HEK293T (cell line): ENCODE measurements around the gene MYL10.
"Not testable (repeated sequence)": the region's sequence is repeated elsewhere in the genome, so short reads cannot be mapped to it uniquely, and the experiment has no call there.

ENCODE experiments used
- CTCF ChIA-PET: fragments of 350-600 bp; formaldehyde crosslinking; extraction: SDS; loops from one replicate; lab custom pipeline; 2021; ENCODE audit warnings: antibody characterized with exemption, inconsistent platforms; lab: Yijun Ruan, JAX
- POLR2A ChIA-PET: fragments of 350-600 bp; formaldehyde crosslinking; extraction: SDS; loops from one replicate; lab custom pipeline; 2020; ENCODE audit warnings: antibody characterized with exemption, inconsistent platforms; lab: Yijun Ruan, JAX
- DNase-seq: peaks from one replicate; pipeline ENCODE4 v3.0.0; 2012; ENCODE audit warnings: mixed read lengths; ENCODE audit errors: extremely low spot score
- ARNT ChIP-seq: fragments of 450-650 bp; IDR thresholded peaks from 2 replicates; pipeline ENCODE4 v1.6.1; 2017; ENCODE audit warnings: mild to moderate bottlenecking
- BHLHE40 ChIP-seq: fragments of 450-650 bp; IDR thresholded peaks from 2 replicates; pipeline ENCODE4 v1.6.1; 2016; ENCODE audit warnings: mild to moderate bottlenecking, moderate library complexity, borderline replicate concordance
- CTBP1 ChIP-seq: fragments of 450-650 bp; IDR thresholded peaks from 2 replicates; pipeline ENCODE4 v1.6.1; 2016; ENCODE audit warnings: borderline replicate concordance
- ELF4 ChIP-seq: fragments of 450-650 bp; IDR thresholded peaks from 2 replicates; pipeline ENCODE4 v1.6.1; 2017; ENCODE audit warnings: antibody characterized with exemption
- FOXA1 ChIP-seq: fragments of 450-650 bp; IDR thresholded peaks from 2 replicates; pipeline ENCODE4 v1.6.1; 2016; ENCODE audit warnings: mild to moderate bottlenecking
- FOXK2 ChIP-seq: fragments of 450-650 bp; IDR thresholded peaks from 2 replicates; pipeline ENCODE4 v1.6.1; 2016; ENCODE audit warnings: mild to moderate bottlenecking
- FOXM1 ChIP-seq: fragments of 450-650 bp; IDR thresholded peaks from 2 replicates; pipeline ENCODE4 v1.6.1; 2017; ENCODE audit warnings: mild to moderate bottlenecking, borderline replicate concordance
- HDGF ChIP-seq: fragments of 450-650 bp; IDR thresholded peaks from 2 replicates; pipeline ENCODE4 v1.6.1; 2017; ENCODE audit warnings: antibody characterized with exemption, borderline replicate concordance
- L3MBTL2 ChIP-seq: fragments of 450-650 bp; conservative IDR thresholded peaks from 2 replicates; pipeline ENCODE4 v1.6.1; 2016; ENCODE audit warnings: mild to moderate bottlenecking
- LEF1 ChIP-seq: fragments of 450-650 bp; IDR thresholded peaks from 2 replicates; pipeline ENCODE4 v1.6.1; 2017; ENCODE audit warnings: mild to moderate bottlenecking, borderline replicate concordance
- NFRKB ChIP-seq: fragments of 450-650 bp; IDR thresholded peaks from 2 replicates; pipeline ENCODE4 v1.6.1; 2016; ENCODE audit warnings: mild to moderate bottlenecking, moderate library complexity
- SP1 ChIP-seq: fragments of 450-650 bp; IDR thresholded peaks from 2 replicates; pipeline ENCODE4 v1.6.1; 2017
- SUZ12 ChIP-seq: fragments of 450-650 bp; IDR thresholded peaks from 2 replicates; pipeline ENCODE4 v1.6.1; 2016; ENCODE audit warnings: mild to moderate bottlenecking
- TARDBP ChIP-seq: fragments of 450-650 bp; IDR thresholded peaks from 2 replicates; pipeline ENCODE4 v1.6.1; 2016
- ZNF384 ChIP-seq: fragments of 450-650 bp; IDR thresholded peaks from 2 replicates; pipeline ENCODE4 v1.6.1; 2016
- TF ChIP-seq, protein P1 (sequence below): fragments of 450-650 bp; IDR thresholded peaks from 2 replicates; pipeline ENCODE4 v1.6.1; 2016

The MYL10 gene

DNA sequence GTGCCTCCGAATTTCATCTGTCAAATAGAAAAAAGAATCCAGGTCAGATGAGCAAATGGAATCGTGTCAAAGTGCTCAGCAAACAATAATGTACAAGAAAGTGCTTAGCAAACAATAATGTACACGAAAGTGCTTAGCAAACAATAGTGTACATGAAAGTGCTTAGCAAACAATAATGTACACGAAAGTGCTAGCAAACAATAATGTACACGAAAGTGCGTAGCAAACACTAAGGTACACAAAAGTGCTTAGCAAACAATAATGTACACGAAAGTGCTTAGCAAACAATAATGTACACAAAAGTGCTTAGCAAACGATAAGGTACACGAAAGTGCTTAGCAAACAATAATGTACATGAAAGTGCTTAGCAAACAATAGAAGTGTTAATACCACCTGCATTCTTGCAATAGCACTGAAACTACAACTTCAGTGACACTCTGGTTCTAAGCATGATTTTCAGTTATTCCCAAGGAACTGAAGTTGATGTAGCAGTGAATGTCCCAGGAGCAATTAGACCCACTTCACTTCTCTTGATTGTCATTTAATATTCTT, 33.4 kb upstream of the MYL10 start:
- TF ChIP-seq, protein P1, sequence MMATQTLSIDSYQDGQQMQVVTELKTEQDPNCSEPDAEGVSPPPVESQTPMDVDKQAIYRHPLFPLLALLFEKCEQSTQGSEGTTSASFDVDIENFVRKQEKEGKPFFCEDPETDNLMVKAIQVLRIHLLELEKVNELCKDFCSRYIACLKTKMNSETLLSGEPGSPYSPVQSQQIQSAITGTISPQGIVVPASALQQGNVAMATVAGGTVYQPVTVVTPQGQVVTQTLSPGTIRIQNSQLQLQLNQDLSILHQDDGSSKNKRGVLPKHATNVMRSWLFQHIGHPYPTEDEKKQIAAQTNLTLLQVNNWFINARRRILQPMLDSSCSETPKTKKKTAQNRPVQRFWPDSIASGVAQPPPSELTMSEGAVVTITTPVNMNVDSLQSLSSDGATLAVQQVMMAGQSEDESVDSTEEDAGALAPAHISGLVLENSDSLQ, result no peak
- TF ChIP-seq ELF4 (no peak), HDGF (no peak), FOXK2 (no peak), L3MBTL2 (no peak), TARDBP (no peak), NFRKB (no peak), FOXM1 (no peak), ARNT (no peak), FOXA1 (no peak), ZNF384 (no peak), SUZ12 (no peak), CTBP1 (no peak), SP1 (no peak)
- ChIA-PET CTCF (no interaction called here), POLR2A (no interaction called here)
- no peak for DNase-seq

DNA sequence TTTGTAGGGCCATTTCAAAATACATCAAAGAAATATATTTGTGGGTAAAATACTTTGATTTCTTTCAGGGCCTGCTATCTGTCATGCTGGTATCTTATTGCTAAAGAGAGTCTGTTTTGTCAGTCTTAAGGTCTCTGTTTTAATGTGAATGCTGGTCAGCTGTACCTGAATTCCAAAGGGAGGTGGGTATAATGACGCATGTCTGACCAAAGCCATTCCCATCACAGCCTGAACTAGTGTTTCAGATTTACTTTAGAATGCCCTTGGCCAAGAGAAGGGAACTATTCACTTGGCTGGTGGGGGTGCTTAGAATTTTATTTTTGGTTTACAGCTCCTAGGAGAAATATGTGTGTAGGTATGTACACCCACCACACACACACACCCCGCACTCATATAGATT, 30.6 kb upstream of the MYL10 start:
- CTCF ChIA-PET, result no interaction called here

DNA sequence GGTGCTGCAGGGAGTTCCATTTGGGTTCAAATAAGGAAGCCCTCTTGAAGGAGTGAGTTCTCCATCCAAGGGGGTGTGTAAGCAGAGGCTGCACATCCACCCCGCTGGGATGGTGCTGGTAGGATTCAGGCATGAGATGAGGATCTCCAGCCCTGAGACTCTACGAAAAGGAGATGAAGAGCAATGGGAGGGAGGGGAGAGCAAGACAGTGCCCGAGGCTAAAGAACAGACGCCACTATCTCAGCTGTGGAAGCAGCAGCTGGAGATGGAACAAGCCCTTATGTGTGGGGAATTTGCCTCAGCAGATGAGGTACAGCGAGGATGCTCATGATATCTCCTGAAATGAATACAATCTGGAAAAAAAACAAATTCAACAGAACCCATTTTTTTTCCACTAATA, 28.1 kb upstream of the MYL10 start:
- ChIA-PET POLR2A (no interaction called here), CTCF (no interaction called here)
- TF ChIP-seq SP1 (no peak), FOXA1 (no peak), TARDBP (no peak), ELF4 (no peak), FOXK2 (no peak), SUZ12 (no peak), ARNT (no peak)
- TF ChIP-seq, protein P1, result no peak
- no peak for DNase-seq

More for the DNA sequence above, 30.6 kb upstream of the MYL10 start:
- TF ChIP-seq TARDBP (no peak), ZNF384 (no peak), FOXK2 (no peak), CTBP1 (no peak), BHLHE40 (no peak), NFRKB (no peak)
- DNase-seq, result no peak
- POLR2A ChIA-PET, result no interaction called here

DNA sequence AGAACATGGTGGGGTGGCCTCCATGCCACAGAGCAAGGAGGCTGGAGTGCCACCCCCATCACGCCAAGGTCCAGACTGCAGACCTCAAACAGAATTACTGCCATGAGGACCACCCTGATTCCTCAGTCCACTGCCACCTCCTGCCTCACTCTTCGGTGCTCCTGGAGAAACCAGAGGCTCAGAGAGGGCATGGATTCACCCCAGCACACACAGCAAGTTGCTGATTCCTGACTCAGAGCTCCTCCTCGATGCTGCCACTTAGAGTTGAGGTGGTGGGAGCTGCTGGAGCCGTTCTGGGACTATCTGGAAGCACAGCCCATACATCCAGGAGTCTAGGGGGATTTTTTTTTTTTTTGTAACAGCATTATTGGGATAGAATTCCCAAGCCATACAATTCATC, 22.0 kb upstream of the MYL10 start:
- DNase-seq, result no peak
- ChIA-PET POLR2A (no interaction called here), CTCF (no interaction called here)
- no peak for TF ChIP-seq SP1
- no peak for TF ChIP-seq L3MBTL2
- no peak for TF ChIP-seq SUZ12
- no peak for TF ChIP-seq FOXM1

DNA sequence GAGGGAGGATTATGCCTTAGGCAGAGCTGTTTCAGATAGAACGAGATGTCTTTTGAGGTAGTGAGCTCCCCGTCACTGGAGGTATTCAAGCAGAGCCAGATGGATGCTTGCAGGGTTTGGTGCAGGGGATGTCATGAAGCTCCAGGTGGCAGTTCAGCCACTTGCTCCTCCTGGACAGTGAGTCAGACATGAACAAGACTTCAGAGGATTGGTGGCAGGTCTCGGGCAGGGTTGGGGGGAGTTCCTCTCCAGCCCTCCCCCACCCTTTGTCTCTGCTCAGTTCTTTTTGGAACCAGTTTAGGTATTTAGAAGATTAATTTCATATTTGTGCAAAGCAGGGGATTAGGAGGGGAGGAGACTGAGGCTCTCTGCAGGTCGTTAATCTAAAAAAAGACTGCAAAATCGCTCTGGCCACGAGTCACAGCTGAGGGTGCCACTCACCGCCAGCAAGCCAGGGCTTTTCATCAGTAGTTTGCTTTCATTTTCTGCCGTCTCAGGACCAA, 21.5 kb upstream of the MYL10 start:
- TF ChIP-seq FOXK2 (no peak), SUZ12 (no peak), HDGF (no peak), ZNF384 (no peak), LEF1 (no peak), CTBP1 (no peak), ARNT (no peak), NFRKB (no peak), L3MBTL2 (no peak), FOXM1 (no peak), FOXA1 (no peak), SP1 (no peak), ELF4 (no peak), BHLHE40 (no peak)
- TF ChIP-seq, protein P1, result no peak
- POLR2A ChIA-PET, result no interaction called here
- CTCF ChIA-PET, result no interaction called here
- DNase-seq, result no peak

DNA sequence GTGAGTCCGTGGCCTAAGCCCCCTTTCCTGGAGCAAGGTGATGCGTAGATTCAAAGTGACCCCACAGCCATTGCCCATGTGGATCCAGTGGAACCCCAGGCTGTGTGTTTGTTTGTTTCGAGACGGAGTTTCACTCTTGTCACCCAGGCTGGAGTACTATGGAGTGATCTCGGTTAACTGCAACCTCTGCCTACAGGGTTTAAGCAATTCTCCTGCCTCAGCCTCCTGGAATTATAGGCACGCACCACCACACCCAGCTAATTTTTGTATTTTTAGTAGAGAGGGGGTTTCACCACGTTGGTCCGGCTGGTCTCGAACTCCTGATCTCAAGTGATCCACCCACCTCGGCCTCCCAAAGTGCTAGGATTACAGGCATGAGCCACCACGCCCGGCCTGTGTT, 18.8 kb upstream of the MYL10 start:
- POLR2A ChIA-PET, CTCF ChIA-PET, DNase-seq: not testable (repeated sequence)

DNA sequence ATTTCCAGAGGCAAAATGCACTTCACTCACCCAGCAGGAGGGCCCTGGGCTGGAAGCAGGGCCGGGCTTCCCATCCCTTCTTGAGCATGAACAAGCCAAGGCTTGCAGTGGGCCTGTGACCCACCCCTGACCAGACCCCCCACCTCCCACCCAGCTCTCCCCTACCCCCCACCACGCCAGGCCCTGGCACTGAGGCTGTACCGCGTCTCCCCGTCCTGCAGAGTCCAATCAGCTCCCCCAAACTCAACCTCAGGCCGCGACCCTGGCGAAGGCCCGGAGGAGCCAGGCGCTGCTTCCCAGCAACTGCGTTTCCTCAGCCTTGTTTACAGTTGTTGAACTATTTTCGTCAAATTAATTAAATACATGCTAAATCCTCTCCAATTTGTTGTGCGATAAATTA, 16.9 kb upstream of the MYL10 start:
- POLR2A ChIA-PET, result no interaction called here
- CTCF ChIA-PET, result interaction anchor here (1.0 kb wide), 1 partner anchor 43 kb away, joined by 3 read pairs; no protein-coding TSS in a partner anchor
- TF ChIP-seq NFRKB, result no peak
- no peak for TF ChIP-seq ARNT
- no peak for TF ChIP-seq SUZ12
- TF ChIP-seq ZNF384, result no peak
- TF ChIP-seq, protein P1, result no peak
- TF ChIP-seq HDGF, result no peak
- TF ChIP-seq FOXM1, result no peak
- no peak for TF ChIP-seq CTBP1
- no peak for TF ChIP-seq TARDBP
- no peak for TF ChIP-seq ELF4
- TF ChIP-seq L3MBTL2, result no peak

More for the DNA sequence above, 16.9 kb upstream of the MYL10 start:
- no peak for DNase-seq
